Loucy (cell line): Measurements from ENCODE around the gene LATS2.

ENCODE experiments used
- H2AFZ ChIP-seq: fragments of 200-600 bp; sonication (generic); 2 replicates; pipeline ENCODE4 v1.6.0; 2016; ENCODE audit warnings: antibody characterized with exemption, mild to moderate bottlenecking, low read length, moderate library complexity
- H3F3A ChIP-seq: fragments of 200-600 bp; 2 replicates; pipeline ENCODE4 v1.6.0; 2016; ENCODE audit warnings: antibody characterized with exemption, low read depth, mild to moderate bottlenecking
- H3K27me3 ChIP-seq: fragments of 200-600 bp; sonication (generic); 2 replicates; pipeline ENCODE4 v1.6.1; 2014; ENCODE audit warnings: low read length, mild to moderate bottlenecking; ENCODE audit not compliant: insufficient read depth, poor library complexity, severe bottlenecking
- H3K36me3 ChIP-seq: fragments of 200-600 bp; sonication (generic); 2 replicates; pipeline ENCODE4 v1.6.1; 2016; ENCODE audit warnings: low read length; ENCODE audit not compliant: insufficient read depth
- H3K4me1 ChIP-seq: fragments of 200-600 bp; sonication (generic); 2 replicates; pipeline ENCODE4 v1.5.1; 2014; ENCODE audit warnings: low read length, mild to moderate bottlenecking; ENCODE audit not compliant: insufficient read depth, poor library complexity, severe bottlenecking
- H3K4me2 ChIP-seq: fragments of 200-600 bp; sonication (generic); 2 replicates; pipeline ENCODE4 v1.6.0; 2014; ENCODE audit warnings: antibody characterized with exemption, low read length, low read depth, mild to moderate bottlenecking; ENCODE audit not compliant: poor library complexity, severe bottlenecking
- H3K4me3 ChIP-seq: fragments of 200-600 bp; sonication (generic); 2 replicates; pipeline ENCODE4 v1.5.1; 2014; ENCODE audit warnings: low read length, mild to moderate bottlenecking, mixed read lengths; ENCODE audit not compliant: poor library complexity, severe bottlenecking
- H3K79me2 ChIP-seq: fragments of 200-600 bp; sonication (generic); 2 replicates; pipeline ENCODE4 v1.6.1; 2014; ENCODE audit warnings: low read length; ENCODE audit not compliant: insufficient read depth
- H3K9ac ChIP-seq: fragments of 200-600 bp; sonication (generic); 2 replicates; pipeline ENCODE4 v1.6.0; 2014; ENCODE audit warnings: mild to moderate bottlenecking, low read depth, low read length, moderate library complexity; ENCODE audit not compliant: poor library complexity, severe bottlenecking
- H3K9me2 ChIP-seq: fragments of 200-600 bp; sonication (generic); replicated peaks from 2 replicates; pipeline ENCODE4 v1.6.1; 2016; ENCODE audit warnings: low read depth, low read length, mixed read lengths
- H3K9me3 ChIP-seq: fragments of 200-600 bp; sonication (generic); 2 replicates; pipeline ENCODE4 v1.6.1; 2014; ENCODE audit warnings: mild to moderate bottlenecking, antibody characterized with exemption, low read length, low read depth; ENCODE audit not compliant: insufficient read depth
- H4K20me1 ChIP-seq: fragments of 200-600 bp; sonication (generic); 2 replicates; pipeline ENCODE4 v1.6.0; 2014; ENCODE audit warnings: antibody characterized with exemption, low read length, mild to moderate bottlenecking; ENCODE audit not compliant: insufficient read depth, poor library complexity, severe bottlenecking
- EZH2phosphoT487 ChIP-seq: fragments of 200-600 bp; IDR thresholded peaks from 2 replicates; pipeline ENCODE4 v1.6.1; 2018; ENCODE audit warnings: antibody characterized with exemption, mild to moderate bottlenecking, moderate library complexity, borderline replicate concordance
- TF ChIP-seq, protein P1 (sequence below): fragments of 200-600 bp; sonication (generic); conservative IDR thresholded peaks from 2 replicates; pipeline ENCODE4 v1.5.1; 2014; ENCODE audit warnings: mild to moderate bottlenecking, antibody characterized with exemption, low read length

The LATS2 gene

DNA sequence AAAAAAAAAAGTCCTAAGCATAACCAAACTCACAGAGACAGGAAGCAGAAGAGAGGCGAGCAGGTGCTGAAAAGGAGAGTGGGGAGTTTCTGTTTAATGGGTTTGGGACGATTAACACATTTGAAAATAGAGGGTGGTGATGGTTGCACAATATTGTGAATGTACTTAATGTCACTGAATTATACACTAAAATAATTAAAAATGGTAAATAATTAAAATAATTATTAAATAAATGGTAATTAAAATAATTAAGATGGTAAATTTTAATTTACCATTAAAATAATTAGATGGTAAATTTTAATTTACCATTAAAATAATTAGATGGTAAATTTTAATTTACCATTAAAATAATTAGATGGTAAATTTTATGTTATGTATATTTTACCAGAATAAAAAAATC is 84.0 kb downstream of the LATS2 start:
- Histone ChIP-seq H3K36me3 (no peaks in the 10 kb centered on the region), H3K9me2 (no peaks in the 10 kb centered on the region), H3K9me3 (no peaks in the 10 kb centered on the region), H3K4me1 (no peaks in the 10 kb centered on the region), H4K20me1 (no peaks in the 10 kb centered on the region), H3F3A (no peaks in the 10 kb centered on the region), H3K79me2 (no peaks in the 10 kb centered on the region), H2AFZ (no peak overlapping the region), H3K4me3 (no peak overlapping the region), H3K9ac (no peak overlapping the region), H3K4me2 (no peak overlapping the region), H3K27me3 (no peaks in the 10 kb centered on the region)
- TF ChIP-seq, protein P1, sequence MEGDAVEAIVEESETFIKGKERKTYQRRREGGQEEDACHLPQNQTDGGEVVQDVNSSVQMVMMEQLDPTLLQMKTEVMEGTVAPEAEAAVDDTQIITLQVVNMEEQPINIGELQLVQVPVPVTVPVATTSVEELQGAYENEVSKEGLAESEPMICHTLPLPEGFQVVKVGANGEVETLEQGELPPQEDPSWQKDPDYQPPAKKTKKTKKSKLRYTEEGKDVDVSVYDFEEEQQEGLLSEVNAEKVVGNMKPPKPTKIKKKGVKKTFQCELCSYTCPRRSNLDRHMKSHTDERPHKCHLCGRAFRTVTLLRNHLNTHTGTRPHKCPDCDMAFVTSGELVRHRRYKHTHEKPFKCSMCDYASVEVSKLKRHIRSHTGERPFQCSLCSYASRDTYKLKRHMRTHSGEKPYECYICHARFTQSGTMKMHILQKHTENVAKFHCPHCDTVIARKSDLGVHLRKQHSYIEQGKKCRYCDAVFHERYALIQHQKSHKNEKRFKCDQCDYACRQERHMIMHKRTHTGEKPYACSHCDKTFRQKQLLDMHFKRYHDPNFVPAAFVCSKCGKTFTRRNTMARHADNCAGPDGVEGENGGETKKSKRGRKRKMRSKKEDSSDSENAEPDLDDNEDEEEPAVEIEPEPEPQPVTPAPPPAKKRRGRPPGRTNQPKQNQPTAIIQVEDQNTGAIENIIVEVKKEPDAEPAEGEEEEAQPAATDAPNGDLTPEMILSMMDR = no peak

DNA sequence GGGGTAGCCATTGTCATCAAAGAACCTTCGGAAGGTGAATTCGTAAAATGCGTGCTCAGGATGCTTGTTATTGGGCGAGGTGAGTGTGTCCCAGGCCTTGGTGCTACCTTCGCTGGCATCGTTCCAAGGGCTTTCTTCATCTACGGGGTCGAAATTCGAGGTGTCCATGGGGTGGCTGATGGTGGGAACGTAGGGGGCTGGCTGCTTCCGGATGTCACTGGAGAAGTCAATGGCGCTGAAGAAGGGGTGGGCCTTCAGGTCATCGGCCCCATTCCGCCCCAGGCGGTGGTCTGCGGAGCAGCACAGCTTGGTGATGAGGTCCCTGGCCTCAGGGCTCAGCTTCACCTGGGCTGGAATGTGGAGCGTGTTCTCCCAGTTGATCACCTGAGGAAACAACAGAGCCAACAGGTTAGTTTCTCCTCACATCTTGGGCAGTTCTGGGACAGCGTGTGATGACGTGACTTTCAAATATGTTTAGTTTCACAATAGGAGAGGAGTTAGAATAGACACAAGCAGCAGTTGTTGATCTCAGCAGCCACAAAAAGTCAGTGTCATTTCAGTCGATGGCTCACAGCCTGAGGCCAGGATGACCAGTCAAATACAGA is 86.3 kb downstream of the LATS2 start:
- no peak overlapping the region for H2AFZ ChIP-seq
- H3K9me2 ChIP-seq = no peaks in the 10 kb centered on the region
- H3K9ac ChIP-seq = no peak overlapping the region
- no peaks in the 10 kb centered on the region for H3K9me3 ChIP-seq
- no peaks in the 10 kb centered on the region for H3K79me2 ChIP-seq
- no peaks in the 10 kb centered on the region for H3K4me1 ChIP-seq
- no peak overlapping the region for H3K4me3 ChIP-seq
- no peaks in the 10 kb centered on the region for H3F3A ChIP-seq
- no peaks in the 10 kb centered on the region for H3K36me3 ChIP-seq
- no peaks in the 10 kb centered on the region for H3K27me3 ChIP-seq
- H3K4me2 ChIP-seq = no peak overlapping the region
- no peaks in the 10 kb centered on the region for H4K20me1 ChIP-seq
- TF ChIP-seq, protein P1 = no peak
- TF ChIP-seq EZH2phosphoT487 = no peak

DNA sequence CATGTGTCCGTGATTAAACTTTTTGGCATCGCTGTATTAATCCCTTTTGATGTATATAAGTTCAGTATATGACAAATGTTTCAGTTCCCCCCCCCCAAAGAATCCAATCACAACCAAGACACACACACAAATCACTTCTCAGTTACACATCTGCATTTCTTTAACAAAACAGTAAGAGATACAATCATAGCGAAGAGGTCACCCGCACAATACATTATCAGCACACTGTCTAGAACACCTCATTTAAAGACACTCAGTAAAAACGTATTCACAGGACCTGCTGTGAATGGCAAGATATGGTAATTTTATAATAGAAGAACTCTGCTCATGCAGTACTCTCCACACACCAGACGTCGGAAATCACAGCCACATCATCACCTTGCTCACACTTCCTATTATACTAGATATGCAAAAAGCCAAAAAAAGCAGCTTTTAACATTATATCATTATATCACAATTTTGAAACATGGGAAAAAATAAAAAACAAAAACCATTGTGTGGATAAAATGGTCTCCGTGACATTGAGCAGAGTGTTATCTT is 87.4 kb downstream of the LATS2 start:
- no peaks in the 10 kb centered on the region for H3K36me3 ChIP-seq
- H3K79me2 ChIP-seq = no peaks in the 10 kb centered on the region
- H2AFZ ChIP-seq = no peak overlapping the region
- H3K4me3 ChIP-seq = no peak overlapping the region
- TF ChIP-seq, protein P1 = no peak
- no peak for TF ChIP-seq EZH2phosphoT487
- H4K20me1 ChIP-seq = no peaks in the 10 kb centered on the region
- H3K9me2 ChIP-seq = no peaks in the 10 kb centered on the region
- H3F3A ChIP-seq = no peaks in the 10 kb centered on the region
- H3K4me1 ChIP-seq = no peaks in the 10 kb centered on the region
- no peak overlapping the region for H3K4me2 ChIP-seq
- H3K9ac ChIP-seq = no peak overlapping the region
- H3K27me3 ChIP-seq = no peaks in the 10 kb centered on the region
- no peaks in the 10 kb centered on the region for H3K9me3 ChIP-seq
